ENCODE data around the gene PPP2R3A.
A peak's percentile ranks its signal among the peaks of the same experiment; 100 is the strongest.
"Not testable (repeated sequence)": the region's sequence is repeated elsewhere in the genome, so short reads cannot be mapped to it uniquely, and the experiment has no call there.

Gene PPP2R3A

GRCh38 chr3:136068708-136069107, 103.2 kb downstream of the PPP2R3A start:
- no peak overlapping the region for H3K27ac ChIP-seq (ENCODE audit: low read depth, low read length, severe bottlenecking)
- H3K4me3 ChIP-seq (ENCODE audit: extremely low read depth, insufficient read depth, low read length, poor library complexity, severe bottlenecking) = no peak overlapping the region
- WGBS, 2 experiments (ENCODE audit: insufficient coverage in 2 of 2) = 93 to 100% methylated on average over 2 to 3 of the region's 5 CpGs
- H3K4me1 ChIP-seq (ENCODE audit: control insufficient read depth, insufficient read depth, low read length, poor library complexity, severe bottlenecking) = peaks cover 13% of the 10 kb centered on the region
- no peaks in the 10 kb centered on the region for H3K9me3 ChIP-seq (ENCODE audit: control insufficient read depth, low read length)
- peaks cover 17% of the 10 kb centered on the region for H3K36me3 ChIP-seq (ENCODE audit: control insufficient read depth, insufficient read depth, low read length)

- WGBS, 2 experiments (ENCODE audit: insufficient coverage in 2 of 2) = no CpG with 5 or more reads among the region's 5 CpGs
- H3K4me1 ChIP-seq (ENCODE audit: control insufficient read depth, insufficient read depth, low read length, poor library complexity, severe bottlenecking) = peaks cover 13% of the 10 kb centered on the region
- H3K36me3 ChIP-seq (ENCODE audit: control insufficient read depth, insufficient read depth, low read length) = peaks cover 17% of the 10 kb centered on the region
- H3K4me3 ChIP-seq (ENCODE audit: extremely low read depth, insufficient read depth, low read length, poor library complexity, severe bottlenecking) = no peak overlapping the region
- no peaks in the 10 kb centered on the region for H3K9me3 ChIP-seq (ENCODE audit: control insufficient read depth, low read length)
- no peak overlapping the region for H3K27ac ChIP-seq (ENCODE audit: low read depth, low read length, severe bottlenecking)
Observed at GRCh38 chr3:136069933-136070332, 104.4 kb downstream of the PPP2R3A start.

- Histone ChIP-seq H3K4me3 (ENCODE audit: extremely low read depth, insufficient read depth, low read length, poor library complexity, severe bottlenecking) (no peak overlapping the region), H3K36me3 (ENCODE audit: control insufficient read depth, insufficient read depth, low read length) (peaks cover 17% of the 10 kb centered on the region), H3K27ac (ENCODE audit: low read depth, low read length, severe bottlenecking) (peak overlapping the region; percentile 87), H3K4me1 (ENCODE audit: control insufficient read depth, insufficient read depth, low read length, poor library complexity, severe bottlenecking) (peaks cover 13% of the 10 kb centered on the region), H3K9me3 (ENCODE audit: control insufficient read depth, low read length) (no peaks in the 10 kb centered on the region)
- WGBS, 2 experiments (ENCODE audit: insufficient coverage in 2 of 2) = 83% methylated on average over 3 of the region's 3 CpGs; no CpG with 5 or more reads in 1 of the 2 experiments
Observed at GRCh38 chr3:136070334-136070733, 104.8 kb downstream of the PPP2R3A start.

- 74 to 75% methylated on average over 4 of the region's 9 CpGs for WGBS, 2 experiments (ENCODE audit: insufficient coverage in 2 of 2)
Observed at GRCh38 chr3:136070953-136071949, 105.7 kb downstream of the PPP2R3A start.

GRCh38 chr3:136074546-136075170, 109.1 kb downstream of the PPP2R3A start:
- H3K27ac ChIP-seq (ENCODE audit: low read depth, low read length, severe bottlenecking) = no peak overlapping the region
- no CpG with 5 or more reads among the region's 1 CpG for WGBS, 2 experiments (ENCODE audit: insufficient coverage in 2 of 2)

More at GRCh38 chr3:136070953-136071949, 105.7 kb downstream of the PPP2R3A start:
- H3K9me3 ChIP-seq (ENCODE audit: control insufficient read depth, low read length) = no peaks in the 10 kb centered on the region
- H3K36me3 ChIP-seq (ENCODE audit: control insufficient read depth, insufficient read depth, low read length) = peaks cover 13% of the 10 kb centered on the region
- peak overlapping the region; percentile 87 for H3K27ac ChIP-seq (ENCODE audit: low read depth, low read length, severe bottlenecking)
- H3K4me1 ChIP-seq (ENCODE audit: control insufficient read depth, insufficient read depth, low read length, poor library complexity, severe bottlenecking) = peaks cover 13% of the 10 kb centered on the region
- H3K4me3 ChIP-seq (ENCODE audit: extremely low read depth, insufficient read depth, low read length, poor library complexity, severe bottlenecking) = no peak overlapping the region

GRCh38 chr3:136075218-136075808, 109.8 kb downstream of the PPP2R3A start:
- H3K4me3 ChIP-seq (ENCODE audit: extremely low read depth, insufficient read depth, low read length, poor library complexity, severe bottlenecking) = no peak overlapping the region
- no peak overlapping the region for H3K27ac ChIP-seq (ENCODE audit: low read depth, low read length, severe bottlenecking)
- peaks cover 13% of the 10 kb centered on the region for H3K4me1 ChIP-seq (ENCODE audit: control insufficient read depth, insufficient read depth, low read length, poor library complexity, severe bottlenecking)
- H3K36me3 ChIP-seq (ENCODE audit: control insufficient read depth, insufficient read depth, low read length) = peaks cover 8% of the 10 kb centered on the region
- no CpG with 5 or more reads among the region's 1 CpG for WGBS, 2 experiments (ENCODE audit: insufficient coverage in 2 of 2)
- no peaks in the 10 kb centered on the region for H3K9me3 ChIP-seq (ENCODE audit: control insufficient read depth, low read length)

More at GRCh38 chr3:136074546-136075170, 109.1 kb downstream of the PPP2R3A start:
- Histone ChIP-seq H3K4me3 (ENCODE audit: extremely low read depth, insufficient read depth, low read length, poor library complexity, severe bottlenecking) (no peak overlapping the region), H3K36me3 (ENCODE audit: control insufficient read depth, insufficient read depth, low read length) (peaks cover 4% of the 10 kb centered on the region), H3K4me1 (ENCODE audit: control insufficient read depth, insufficient read depth, low read length, poor library complexity, severe bottlenecking) (peaks cover 13% of the 10 kb centered on the region), H3K9me3 (ENCODE audit: control insufficient read depth, low read length) (no peaks in the 10 kb centered on the region)

- WGBS, 2 experiments (ENCODE audit: insufficient coverage in 2 of 2) = 73 to 80% methylated on average over 1 to 3 of the region's 3 CpGs
- Histone ChIP-seq H3K9me3 (ENCODE audit: control insufficient read depth, low read length) (no peaks in the 10 kb centered on the region), H3K4me3 (ENCODE audit: extremely low read depth, insufficient read depth, low read length, poor library complexity, severe bottlenecking) (no peak overlapping the region), H3K27ac (ENCODE audit: low read depth, low read length, severe bottlenecking) (no peak overlapping the region), H3K36me3 (ENCODE audit: control insufficient read depth, insufficient read depth, low read length) (peaks cover 11% of the 10 kb centered on the region), H3K4me1 (ENCODE audit: control insufficient read depth, insufficient read depth, low read length, poor library complexity, severe bottlenecking) (peaks cover 13% of the 10 kb centered on the region)
Observed at GRCh38 chr3:136075811-136076210, 110.3 kb downstream of the PPP2R3A start.

GRCh38 chr3:136078421-136079364, 113.2 kb downstream of the PPP2R3A start:
- no CpG with 5 or more reads among the region's 6 CpGs for WGBS, 2 experiments (ENCODE audit: insufficient coverage in 2 of 2)
- no peak overlapping the region for H3K4me3 ChIP-seq (ENCODE audit: extremely low read depth, insufficient read depth, low read length, poor library complexity, severe bottlenecking)
- H3K9me3 ChIP-seq (ENCODE audit: control insufficient read depth, low read length) = peaks cover 5% of the 10 kb centered on the region
- H3K27ac ChIP-seq (ENCODE audit: low read depth, low read length, severe bottlenecking) = no peak overlapping the region
- peaks cover 39% of the 10 kb centered on the region for H3K36me3 ChIP-seq (ENCODE audit: control insufficient read depth, insufficient read depth, low read length)
- no peaks in the 10 kb centered on the region for H3K4me1 ChIP-seq (ENCODE audit: control insufficient read depth, insufficient read depth, low read length, poor library complexity, severe bottlenecking)

GRCh38 chr3:136083641-136084382, 118.3 kb downstream of the PPP2R3A start:
- Histone ChIP-seq H3K9me3 (ENCODE audit: control insufficient read depth, low read length) (peaks cover 17% of the 10 kb centered on the region), H3K36me3 (ENCODE audit: control insufficient read depth, insufficient read depth, low read length) (peaks cover 81% of the 10 kb centered on the region)
- not testable (repeated sequence) for H3K4me3 ChIP-seq (ENCODE audit: extremely low read depth, insufficient read depth, low read length, poor library complexity, severe bottlenecking); H3K27ac ChIP-seq (ENCODE audit: low read depth, low read length, severe bottlenecking); H3K4me1 ChIP-seq (ENCODE audit: control insufficient read depth, insufficient read depth, low read length, poor library complexity, severe bottlenecking)
- WGBS, 2 experiments (ENCODE audit: insufficient coverage in 2 of 2) = 93 to 96% methylated on average over 3 to 4 of the region's 4 CpGs
